HG03432 (cell line): ENCODE results near the gene ADA.

ENCODE experiments used
- ATAC-seq: cut with Tn5 transposase; IDR thresholded peaks from one replicate; pipeline ENCODE4 v1.9.1; 2021; ENCODE audit warnings: mild to moderate bottlenecking, moderate library complexity; ENCODE audit not compliant: unreplicated experiment

ADA gene

DNA sequence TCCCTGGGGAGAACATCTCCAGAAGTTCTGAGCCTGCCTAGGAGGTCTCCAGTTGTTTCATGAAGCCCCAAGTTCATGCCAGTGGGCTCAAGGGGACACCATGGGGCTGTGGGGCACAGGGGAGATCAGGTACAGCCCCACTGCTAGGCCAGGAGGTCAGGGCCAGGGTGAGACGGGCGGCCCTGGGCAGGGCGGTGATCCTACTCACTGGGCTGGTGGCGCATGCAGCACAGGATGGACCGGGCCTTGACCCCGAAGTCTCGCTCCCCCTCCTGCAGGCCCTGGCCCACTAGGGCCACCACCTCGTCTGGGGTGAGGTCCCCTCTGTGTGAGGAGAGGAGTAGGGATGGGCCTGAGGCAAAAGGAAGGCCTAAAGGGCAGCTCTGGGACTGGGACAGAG is 26.1 kb downstream of the ADA start:
- no peak for ATAC-seq

GRCh38 chr20:44624743-44625271 is 26.7 kb downstream of the ADA start:
- ATAC-seq: no peak

GRCh38 chr20:44624152-44624551 is 27.3 kb downstream of the ADA start:
- ATAC-seq: no peak

DNA sequence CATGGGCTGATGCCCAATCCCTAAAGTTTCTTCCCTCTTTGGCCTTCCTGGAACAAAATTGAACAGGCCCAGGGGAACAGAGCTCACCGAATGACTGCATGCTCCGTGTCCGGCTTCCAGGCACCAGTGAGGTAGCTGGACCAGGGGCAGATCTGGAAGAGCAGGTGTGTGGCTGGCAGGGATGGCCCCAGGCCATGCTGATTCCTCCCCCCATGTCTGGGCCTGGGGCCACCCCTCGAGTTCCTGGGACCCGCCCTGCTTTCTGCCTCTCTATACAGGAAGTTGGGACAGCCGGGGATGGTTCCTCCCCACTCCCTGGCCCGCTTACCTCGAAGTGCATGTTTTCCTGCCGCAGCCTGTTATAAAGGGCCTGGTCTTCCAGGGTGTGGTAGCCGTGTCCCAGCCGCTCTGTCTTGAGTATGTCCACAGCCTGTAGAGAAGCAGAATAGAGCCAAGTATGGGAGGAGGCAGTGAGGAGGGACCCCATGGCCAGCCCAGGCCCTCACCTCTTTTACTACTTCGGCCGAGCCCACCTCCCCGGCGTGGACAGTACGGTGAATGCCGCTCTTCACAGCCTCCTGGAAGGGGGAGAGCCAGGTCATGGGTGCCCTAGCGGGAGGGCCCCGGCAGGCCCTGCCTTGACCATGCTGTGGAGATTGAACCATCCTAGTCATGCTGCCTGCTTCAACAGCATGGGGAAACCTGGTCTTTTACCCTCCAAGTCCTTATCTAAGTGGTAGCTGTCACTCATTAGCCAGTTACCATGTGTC is 28.8 kb downstream of the ADA start:
- ATAC-seq: no peak

DNA sequence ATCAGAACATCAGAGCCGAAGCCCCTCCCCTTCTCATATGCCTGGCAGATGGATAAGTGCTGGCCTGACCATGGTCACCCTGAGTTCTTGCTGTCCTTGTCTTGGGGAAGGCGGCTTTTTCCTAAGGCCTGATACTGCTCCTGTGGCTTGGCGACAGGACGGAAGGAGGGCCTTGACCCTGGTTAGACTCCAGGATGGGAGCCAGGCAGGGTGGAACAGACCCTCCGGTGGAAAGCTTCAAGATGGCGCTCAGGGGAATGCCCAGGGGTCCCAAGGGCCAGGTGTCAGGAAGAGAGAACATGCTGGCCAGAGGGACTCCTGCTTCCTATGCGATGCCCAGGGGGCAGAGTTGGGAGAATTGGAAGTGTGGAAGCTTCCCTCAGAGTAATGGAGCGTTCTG is 29.6 kb downstream of the ADA start:
- ATAC-seq: no peak

GRCh38 chr20:44621325-44621724 is 30.2 kb downstream of the ADA start:
- no peak for ATAC-seq

- ATAC-seq: no peak
Measured at GRCh38 chr20:44620030-44620429, 31.5 kb downstream of the ADA start.

DNA sequence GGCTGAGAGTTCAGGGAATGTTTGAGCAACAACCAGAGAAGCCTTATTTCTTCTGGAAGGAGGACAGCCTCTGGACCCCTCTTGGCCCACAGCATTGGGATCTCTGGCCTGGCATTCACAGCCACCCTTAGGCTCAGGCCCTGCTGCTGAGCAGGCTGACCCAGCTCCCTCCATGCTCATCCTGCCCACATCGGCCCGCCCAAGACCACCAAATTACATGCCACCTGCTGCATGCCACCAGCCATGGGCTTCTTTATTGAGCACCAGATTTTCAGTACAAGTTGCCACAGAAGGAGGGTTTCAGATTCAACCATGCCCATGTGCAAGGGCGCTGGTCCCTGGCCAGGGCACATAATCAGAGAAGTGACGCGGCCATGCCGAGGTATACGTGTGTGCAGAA is 32.2 kb downstream of the ADA start:
- no peak for ATAC-seq

DNA sequence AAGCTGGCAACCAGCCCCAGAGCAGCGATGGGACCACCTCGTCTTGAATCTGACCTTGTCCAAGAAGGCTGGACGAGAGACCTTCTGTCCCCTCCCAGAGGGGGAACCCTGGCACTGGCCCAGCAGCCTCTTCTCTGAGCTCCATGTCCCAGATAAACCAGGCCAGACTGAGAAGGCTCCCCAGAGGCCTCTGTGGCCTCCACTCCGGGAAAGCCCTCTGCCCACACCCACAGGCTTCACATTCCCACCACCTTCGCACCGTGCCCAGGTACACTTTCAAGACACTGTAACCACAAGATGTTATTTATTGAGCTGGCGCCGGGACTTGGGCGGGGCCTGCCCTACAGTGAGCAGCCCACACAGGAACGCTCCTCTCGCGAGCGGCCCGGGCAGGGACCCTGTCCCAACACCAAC is 33.2 kb downstream of the ADA start:
- no peak for ATAC-seq

GRCh38 chr20:44616604-44616964 is 34.9 kb downstream of the ADA start:
- no peak for ATAC-seq

DNA sequence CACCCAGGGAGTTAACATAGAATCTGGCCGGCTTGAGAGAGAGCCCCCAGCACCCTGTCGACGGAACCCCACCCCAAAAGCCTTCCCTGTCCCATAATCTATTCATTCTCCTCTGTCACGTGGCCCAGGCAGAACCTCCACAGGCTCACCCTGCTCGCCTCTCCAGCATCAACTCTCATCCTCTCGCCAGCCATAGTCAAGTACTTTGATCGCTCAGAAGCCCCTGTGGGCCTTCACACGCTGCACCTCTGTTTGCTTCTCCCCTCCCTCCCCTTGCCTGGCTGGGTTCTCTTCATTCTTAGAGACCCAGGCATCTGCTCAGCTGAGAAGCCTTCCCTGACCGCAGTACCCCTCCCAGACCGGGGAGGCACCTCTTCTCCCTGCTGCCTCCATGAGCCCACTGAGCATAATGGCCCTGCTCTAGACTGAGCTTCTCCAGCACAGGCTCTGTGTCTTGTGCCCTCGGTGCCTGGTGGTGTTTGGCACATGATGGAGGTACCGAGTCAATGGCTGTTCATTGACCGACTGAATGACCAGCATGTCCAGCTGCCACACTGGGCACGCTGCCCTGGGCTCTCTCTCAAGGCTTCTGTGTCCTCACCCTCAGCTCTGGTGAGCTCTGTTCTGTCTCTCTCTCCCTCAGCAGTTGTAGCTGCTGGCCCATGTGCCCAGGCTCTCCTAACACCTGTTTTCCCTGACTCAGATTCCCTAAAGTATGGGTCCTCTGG is 35.5 kb downstream of the ADA start:
- no peak for ATAC-seq

- ATAC-seq: no peak
Measured at GRCh38 chr20:44615169-44615791, 36.2 kb downstream of the ADA start.

- ATAC-seq: no peak
Measured at GRCh38 chr20:44614525-44614924, 37.0 kb downstream of the ADA start.

DNA sequence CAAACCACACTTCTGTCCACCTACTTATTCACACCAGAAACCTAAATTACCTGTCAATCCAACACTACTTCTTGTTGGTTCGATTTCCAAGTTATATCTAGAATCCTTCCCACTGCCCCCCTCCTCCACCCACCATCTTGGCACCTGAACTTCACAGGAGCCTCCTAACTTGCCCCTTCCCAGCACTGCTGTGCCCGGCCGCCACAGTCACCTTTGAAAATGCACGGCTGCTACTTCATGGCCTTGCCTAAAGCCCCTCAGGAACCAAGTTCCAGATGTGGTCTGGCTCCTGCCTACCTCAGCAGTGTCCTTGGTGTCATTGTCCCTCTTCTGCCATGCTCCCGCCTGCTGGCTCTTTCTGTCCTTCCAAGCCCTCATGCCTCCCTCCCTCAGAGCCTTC is 37.9 kb downstream of the ADA start:
- no peak for ATAC-seq

- peak; percentile 19 for ATAC-seq
Measured at GRCh38 chr20:44610313-44610962, 41.1 kb downstream of the ADA start.

GRCh38 chr20:44609516-44610312 is 41.8 kb downstream of the ADA start:
- peak; percentile 89 for ATAC-seq

DNA sequence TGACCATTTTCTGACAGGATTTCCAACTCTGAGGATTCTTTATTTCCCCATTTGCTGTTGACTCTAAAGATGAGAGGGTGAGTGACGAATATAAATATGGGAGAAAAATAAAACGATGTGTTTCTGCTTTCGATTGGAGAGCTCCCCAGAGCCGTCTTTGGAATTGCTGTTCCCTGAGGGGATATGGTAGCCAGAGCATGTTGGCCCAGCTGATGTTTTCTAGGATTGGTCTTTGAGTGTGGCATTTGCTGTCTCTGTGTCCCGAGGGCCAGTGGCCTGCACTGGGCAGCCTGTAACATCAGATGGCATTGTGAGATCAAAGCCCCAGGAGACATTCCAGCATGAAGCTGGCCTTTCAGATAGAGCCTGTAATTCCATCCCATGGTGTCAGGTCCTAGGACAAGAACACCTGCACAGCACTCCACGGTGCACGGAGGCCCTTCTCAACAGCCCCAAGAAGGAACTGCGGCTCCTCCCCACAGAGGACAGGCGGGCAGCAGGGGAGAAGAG is 42.4 kb downstream of the ADA start:
- ATAC-seq: no peak

DNA sequence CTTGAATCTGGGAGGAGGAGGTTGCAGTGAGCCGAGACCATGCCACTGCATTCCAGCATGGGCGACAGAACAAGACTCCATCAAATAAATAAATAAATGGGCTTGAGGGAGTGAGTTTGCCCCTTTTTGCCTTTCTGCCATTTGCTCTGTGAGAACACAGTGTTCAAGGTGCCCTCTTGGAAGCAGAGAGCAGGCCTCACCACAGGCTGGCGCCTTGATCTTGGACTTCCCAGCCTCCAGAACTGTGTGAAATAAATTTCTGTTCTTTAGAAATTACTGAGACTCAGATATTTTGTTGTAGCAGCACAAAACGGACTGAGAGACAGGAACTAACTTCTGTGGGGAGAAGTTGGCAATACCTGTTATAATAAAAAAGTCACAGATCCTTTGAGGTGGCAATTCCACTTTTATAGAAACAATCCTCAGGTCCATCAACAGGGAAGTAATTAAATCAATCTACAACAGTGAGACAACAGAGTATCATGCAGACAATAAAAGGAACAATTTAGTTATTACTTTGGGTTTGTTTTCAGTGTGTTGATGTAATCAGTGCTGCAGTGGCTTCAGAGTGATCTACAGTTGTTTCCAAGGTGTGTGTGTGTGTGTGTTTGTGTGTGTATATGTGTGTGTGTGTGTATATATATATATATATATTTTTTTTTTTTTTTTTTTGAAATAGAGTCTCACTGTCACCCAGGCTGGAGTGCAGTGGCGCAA is 44.6 kb downstream of the ADA start:
- ATAC-seq: no peak

- no peak for ATAC-seq
Measured at GRCh38 chr20:44603327-44603726, 48.2 kb downstream of the ADA start.

DNA sequence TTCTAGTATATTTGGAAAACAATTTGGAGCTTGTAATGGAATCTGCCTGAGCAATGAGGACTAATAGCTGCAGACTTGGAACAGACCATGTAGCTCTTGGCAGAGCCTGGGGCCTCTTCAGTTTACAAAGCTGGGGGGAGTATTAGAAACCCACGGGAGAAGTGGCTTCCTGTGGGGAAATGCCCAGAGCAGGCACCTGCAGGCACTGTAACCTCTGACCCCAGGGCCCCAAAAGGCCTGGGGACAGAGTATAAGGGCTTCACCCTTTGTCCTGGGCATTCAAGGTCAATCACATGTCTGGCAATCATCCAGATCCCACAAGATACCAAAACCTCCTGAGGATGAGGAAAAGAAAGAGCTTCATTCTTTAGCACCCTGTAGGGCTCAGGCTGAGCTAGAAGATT is 49.7 kb downstream of the ADA start:
- no peak for ATAC-seq
